Chondrocyte (in vitro differentiated cells): Measurements from ENCODE around the gene ZG16B. TPM values are rescaled to one million over a fixed set of nuclear protein-coding genes. Genes with fewer than 3 reads are reported as not detected.

Experiments
- DNase-seq: peaks from one replicate; pipeline ENCODE4 v3.0.0; 2021; ENCODE audit warnings: mixed read lengths, low spot score
- H3K27ac Mint-ChIP-seq: one replicate; pipeline ENCODE4 v1.8.0; 2021; ENCODE audit warnings: mild to moderate bottlenecking, moderate library complexity, mixed read lengths; ENCODE audit not compliant: unreplicated experiment
- H3K27me3 Mint-ChIP-seq: 2 replicates; pipeline ENCODE4 v1.8.0; 2021; ENCODE audit warnings: low read depth, mixed read lengths
- H3K36me3 Mint-ChIP-seq: 2 replicates; pipeline ENCODE4 v1.8.0; 2021; ENCODE audit warnings: low read depth, mixed read lengths
- H3K4me1 Mint-ChIP-seq: 2 replicates; pipeline ENCODE4 v1.8.0; 2021; ENCODE audit warnings: low read depth, mild to moderate bottlenecking, mixed read lengths
- H3K4me3 Mint-ChIP-seq: one replicate; pipeline ENCODE4 v1.8.0; 2021; ENCODE audit warnings: mild to moderate bottlenecking, moderate library complexity, mixed read lengths; ENCODE audit not compliant: unreplicated experiment
- H3K9me3 Mint-ChIP-seq: 2 replicates; pipeline ENCODE4 v1.8.0; 2021; ENCODE audit warnings: low read depth, mixed read lengths
- CTCF ChIP-seq: fragments of 200-600 bp; sonication (generic); IDR thresholded peaks from 2 replicates; pipeline ENCODE4 v1.5.0; 2021; ENCODE audit warnings: antibody characterized with exemption, mild to moderate bottlenecking, moderate library complexity
- total RNA-seq: library from RNA; stranded (reverse); gene quantifications from 3 replicates; pipeline ENCODE4 v1.2.1, GENCODE V29; 2021

ZG16B gene
- total RNA-seq, 1 donor from 2014 or later, result 2.1 TPM

GRCh38 chr16:2828876-2829430 is 1.1 kb upstream of the ZG16B start:
- no peaks in the 10 kb centered on the region for H3K9me3 Mint-ChIP-seq
- H3K4me1 Mint-ChIP-seq, result no peaks in the 10 kb centered on the region
- TF ChIP-seq CTCF, result no peak
- H3K36me3 Mint-ChIP-seq, result no peaks in the 10 kb centered on the region
- peaks cover 17% of the 10 kb centered on the region for H3K27me3 Mint-ChIP-seq
- H3K27ac Mint-ChIP-seq, result no peak overlapping the region
- no peak overlapping the region for H3K4me3 Mint-ChIP-seq
- DNase-seq, result peak; percentile 39

- no peaks in the 10 kb centered on the region for H3K36me3 Mint-ChIP-seq
- peaks cover 5% of the 10 kb centered on the region for H3K4me1 Mint-ChIP-seq
- no peak overlapping the region for H3K27ac Mint-ChIP-seq
- no peaks in the 10 kb centered on the region for H3K9me3 Mint-ChIP-seq
- H3K4me3 Mint-ChIP-seq, result no peak overlapping the region
- peak; percentile 82 for DNase-seq
- H3K27me3 Mint-ChIP-seq, result peaks cover 17% of the 10 kb centered on the region
- TF ChIP-seq CTCF, result no peak
Observed at GRCh38 chr16:2830355-2830695, 222 bp downstream of the ZG16B start.

GRCh38 chr16:2831203-2831602 is 1.1 kb downstream of the ZG16B start:
- H3K9me3 Mint-ChIP-seq, result no peaks in the 10 kb centered on the region
- no peaks in the 10 kb centered on the region for H3K36me3 Mint-ChIP-seq
- peaks cover 17% of the 10 kb centered on the region for H3K27me3 Mint-ChIP-seq
- DNase-seq, result peak; percentile 82
- no peak overlapping the region for H3K4me3 Mint-ChIP-seq
- H3K27ac Mint-ChIP-seq, result no peak overlapping the region
- H3K4me1 Mint-ChIP-seq, result peaks cover 14% of the 10 kb centered on the region
- TF ChIP-seq CTCF, result no peak

GRCh38 chr16:2833776-2834175 is 3.7 kb downstream of the ZG16B start:
- Mint-ChIP-seq H3K4me3 (no peak overlapping the region), H3K9me3 (no peaks in the 10 kb centered on the region), H3K27me3 (peaks cover 11% of the 10 kb centered on the region), H3K4me1 (peaks cover 28% of the 10 kb centered on the region), H3K27ac (no peak overlapping the region), H3K36me3 (no peaks in the 10 kb centered on the region)
- no peak for DNase-seq
- TF ChIP-seq CTCF, result no peak

- H3K9me3 Mint-ChIP-seq, result no peaks in the 10 kb centered on the region
- H3K36me3 Mint-ChIP-seq, result no peaks in the 10 kb centered on the region
- no peak overlapping the region for H3K4me3 Mint-ChIP-seq
- no peak for DNase-seq
- TF ChIP-seq CTCF, result no peak
- peaks cover 28% of the 10 kb centered on the region for H3K4me1 Mint-ChIP-seq
- H3K27me3 Mint-ChIP-seq, result peaks cover 9% of the 10 kb centered on the region
- peak overlapping the region; percentile 94 for H3K27ac Mint-ChIP-seq
Observed at GRCh38 chr16:2834968-2835367, 4.9 kb downstream of the ZG16B start.
